Sigmoid colon (tissue), 4 donors: Measurements from ENCODE around the gene ROPN1B.
"Not testable (repeated sequence)": the region's sequence is repeated elsewhere in the genome, so short reads cannot be mapped to it uniquely, and the experiment has no call there.

Source experiments
- CTCF ChIP-seq, 4 experiments: fragments of 450-650 bp in 3 of 4; fragments of 200-600 bp in 1 of 4; IDR thresholded peaks; one replicate each; pipeline ENCODE4 v1.5.1; 2016 to 2019; ENCODE audit warnings: antibody characterized with exemption in 4 of 4, mild to moderate bottlenecking in 3 of 4, moderate library complexity in 2 of 4
- EP300 ChIP-seq, 4 donors: sonication (generic); formaldehyde crosslinking; IDR thresholded peaks; one replicate each; pipeline ENCODE4 v1.6.1; 2017; ENCODE audit warnings: antibody characterized with exemption in 4 of 4
- POLR2A ChIP-seq, 2 donors: fragments of 450-650 bp; IDR thresholded peaks; one replicate each; pipeline ENCODE4 v1.6.1; 2016; ENCODE audit warnings: antibody characterized with exemption in 2 of 2, mild to moderate bottlenecking in 2 of 2, moderate library complexity in 2 of 2

GRCh38 chr3:125924276-125924675 is 44.7 kb upstream of the ROPN1B start:
- TF ChIP-seq CTCF, POLR2A, EP300 (IDR thresholded peaks at IDR 0.05): not testable (repeated sequence)
